Vagina (tissue), 2 donors: ENCODE results near the gene MYLK4. TPM values are rescaled to one million over a fixed set of nuclear protein-coding genes. Genes with fewer than 3 reads are reported as not detected.

ENCODE experiments used
- DNase-seq, 2 donors: peaks; one replicate each; pipeline ENCODE4 v3.0.0-alpha.2; 2017; ENCODE audit errors: extremely low spot score in 2 of 2
- H3K27ac ChIP-seq: fragments of 200-600 bp; sonication (generic); one replicate; pipeline ENCODE4 v1.5.1; 2019
- H3K27me3 ChIP-seq: fragments of 200-600 bp; sonication (generic); one replicate; pipeline ENCODE4 v1.5.1; 2019
- H3K36me3 ChIP-seq, 2 donors: fragments of 200-600 bp; sonication (generic); one replicate each; pipeline ENCODE4 v1.5.1; 2017 to 2019
- H3K4me1 ChIP-seq: fragments of 200-600 bp; sonication (generic); one replicate; pipeline ENCODE4 v1.5.1; 2019
- H3K4me3 ChIP-seq, 2 donors: fragments of 200-600 bp; sonication (generic); 1 replicate in 1 of 2; 2 replicates in 1 of 2; pipeline ENCODE4 v1.5.1; 2016 to 2019
- H3K9me3 ChIP-seq: fragments of 200-600 bp; sonication (generic); one replicate; pipeline ENCODE4 v1.5.1; 2019
- CTCF ChIP-seq, 3 experiments: fragments of 450-650 bp in 2 of 3; fragments of 200-600 bp in 1 of 3; sonication (generic) in 1 of 3; IDR thresholded peaks; one replicate each; pipeline ENCODE4 v1.5.1; 2017 to 2019; ENCODE audit warnings: antibody characterized with exemption in 3 of 3, mild to moderate bottlenecking in 2 of 3, moderate library complexity in 2 of 3
- POLR2A ChIP-seq, 2 donors: fragments of 450-650 bp; IDR thresholded peaks; one replicate each; pipeline ENCODE4 v1.6.1; 2017; ENCODE audit warnings: antibody characterized with exemption in 2 of 2, mild to moderate bottlenecking in 2 of 2, moderate library complexity in 2 of 2
- POLR2AphosphoS5 ChIP-seq, 2 donors: sonication (generic); formaldehyde crosslinking; IDR thresholded peaks; one replicate each; pipeline ENCODE4 v1.9.0; 2017; ENCODE audit warnings: antibody characterized with exemption in 2 of 2, mild to moderate bottlenecking in 2 of 2, low read depth in 1 of 2; ENCODE audit not compliant: insufficient read depth in 1 of 2
- intact Hi-C: fragments of 100-400 bp; cut with DNase I; formaldehyde crosslinking; loops from one replicate; pipeline ENCODE4 v1.15.1; 2023
- total RNA-seq: library from RNA; depleted of rRNA; stranded (reverse); fragments of >200 nt; gene quantifications from one replicate; pipeline ENCODE4 v1.2.3, GENCODE V29; 2016

Gene MYLK4
- total RNA-seq, 1 donor from 2014 or later, result 0.74 TPM

GRCh38 chr6:2617729-2618128 lies 133.0 kb downstream of the MYLK4 start:
- H3K4me1 ChIP-seq, result no peaks in the 10 kb centered on the region
- no peak for DNase-seq
- TF ChIP-seq CTCF (IDR thresholded peaks at IDR 0.05), result no peak
- TF ChIP-seq POLR2A (IDR thresholded peaks at IDR 0.05), result no peak
- no peak for TF ChIP-seq POLR2AphosphoS5 (IDR thresholded peaks at IDR 0.05; ENCODE audit: insufficient read depth in 1 of 2, low read depth in 1 of 2)
- intact Hi-C loops, result no loop called here
- H3K27me3 ChIP-seq, result no peaks in the 10 kb centered on the region
- no peak overlapping the region for H3K27ac ChIP-seq
- no peaks in the 10 kb centered on the region for H3K36me3 ChIP-seq
- no peak overlapping the region for H3K4me3 ChIP-seq
- no peaks in the 10 kb centered on the region for H3K9me3 ChIP-seq

- no peak overlapping the region for H3K27ac ChIP-seq
- no peaks in the 10 kb centered on the region for H3K9me3 ChIP-seq
- no peaks in the 10 kb centered on the region for H3K4me1 ChIP-seq
- no peak for DNase-seq
- no peak overlapping the region for H3K4me3 ChIP-seq
- TF ChIP-seq POLR2A (IDR thresholded peaks at IDR 0.05) (no peak), CTCF (IDR thresholded peaks at IDR 0.05) (no peak), POLR2AphosphoS5 (IDR thresholded peaks at IDR 0.05; ENCODE audit: insufficient read depth in 1 of 2, low read depth in 1 of 2) (no peak)
- intact Hi-C loops, result no loop called here
- H3K36me3 ChIP-seq, result no peaks in the 10 kb centered on the region
- no peaks in the 10 kb centered on the region for H3K27me3 ChIP-seq
These were observed 133.9 kb downstream of the MYLK4 start for GRCh38 chr6:2616811-2617210.

DNA sequence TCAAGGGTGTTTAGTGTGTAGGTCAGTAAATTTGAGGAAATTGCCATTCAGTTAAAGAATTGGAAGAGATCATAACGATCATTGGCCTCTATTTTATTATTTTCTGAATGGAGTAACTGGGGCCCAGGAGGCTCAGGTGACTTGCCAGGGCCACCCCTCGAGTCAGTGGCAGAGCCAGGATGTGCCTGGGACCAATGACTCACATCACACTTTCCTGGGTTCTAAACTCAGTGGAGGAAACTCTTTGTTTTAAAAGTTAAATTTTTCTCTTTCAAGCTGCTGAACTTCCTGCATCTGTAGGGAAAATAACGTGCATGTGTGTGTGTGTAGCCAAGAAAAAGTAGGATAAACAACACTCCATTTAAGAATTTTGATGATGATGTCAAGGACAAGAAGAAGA lies 135.5 kb downstream of the MYLK4 start:
- no peak for TF ChIP-seq CTCF (IDR thresholded peaks at IDR 0.05)
- TF ChIP-seq POLR2AphosphoS5 (IDR thresholded peaks at IDR 0.05; ENCODE audit: insufficient read depth in 1 of 2, low read depth in 1 of 2), result no peak
- TF ChIP-seq POLR2A (IDR thresholded peaks at IDR 0.05), result no peak

DNA sequence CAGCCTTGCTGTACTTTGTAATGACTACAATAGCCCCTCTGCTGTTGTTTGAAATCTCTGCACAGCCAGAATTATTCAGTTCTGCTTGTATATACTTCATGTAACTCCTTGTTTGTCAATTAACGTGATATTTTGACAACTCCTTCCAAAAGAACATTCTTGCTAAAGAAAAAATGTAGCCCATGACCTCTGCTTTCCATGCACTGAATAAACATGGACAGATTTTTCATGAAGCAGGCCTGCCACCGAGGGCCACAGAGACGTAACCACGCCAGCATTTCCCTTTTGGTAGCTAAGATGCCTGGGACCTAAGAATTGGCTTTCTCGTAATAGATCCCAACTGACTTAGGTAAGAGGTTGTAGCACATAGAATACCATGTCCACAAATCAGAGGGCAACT lies 135.9 kb downstream of the MYLK4 start:
- intact Hi-C loops, result no loop called here
- Histone ChIP-seq H3K4me3 (no peak overlapping the region), H3K9me3 (no peaks in the 10 kb centered on the region), H3K4me1 (no peaks in the 10 kb centered on the region), H3K27ac (no peak overlapping the region), H3K36me3 (no peaks in the 10 kb centered on the region), H3K27me3 (no peaks in the 10 kb centered on the region)
- TF ChIP-seq POLR2AphosphoS5 (IDR thresholded peaks at IDR 0.05; ENCODE audit: insufficient read depth in 1 of 2, low read depth in 1 of 2), result no peak
- no peak for TF ChIP-seq POLR2A (IDR thresholded peaks at IDR 0.05)
- no peak for TF ChIP-seq CTCF (IDR thresholded peaks at IDR 0.05)
- no peak for DNase-seq

More for the DNA sequence above, 135.5 kb downstream of the MYLK4 start:
- H3K27ac ChIP-seq, result no peak overlapping the region
- H3K27me3 ChIP-seq, result no peaks in the 10 kb centered on the region
- no peaks in the 10 kb centered on the region for H3K36me3 ChIP-seq
- DNase-seq, result no peak
- H3K4me3 ChIP-seq, result no peak overlapping the region
- intact Hi-C loops, result no loop called here
- H3K9me3 ChIP-seq, result no peaks in the 10 kb centered on the region
- no peaks in the 10 kb centered on the region for H3K4me1 ChIP-seq

- no peaks in the 10 kb centered on the region for H3K4me1 ChIP-seq
- H3K27me3 ChIP-seq, result no peaks in the 10 kb centered on the region
- no peak for DNase-seq
- TF ChIP-seq CTCF (IDR thresholded peaks at IDR 0.05) (no peak), POLR2AphosphoS5 (IDR thresholded peaks at IDR 0.05; ENCODE audit: insufficient read depth in 1 of 2, low read depth in 1 of 2) (no peak)
- intact Hi-C loops, result no loop called here
- H3K9me3 ChIP-seq, result no peaks in the 10 kb centered on the region
- no peak overlapping the region for H3K4me3 ChIP-seq
- no peak overlapping the region for H3K27ac ChIP-seq
- no peaks in the 10 kb centered on the region for H3K36me3 ChIP-seq
These were observed 136.6 kb downstream of the MYLK4 start for GRCh38 chr6:2614155-2614554.

Other genes starting within 250 kb of the MYLK4 start
- gene WRNIP1, start 14.5 kb upstream of the MYLK4 start, total RNA-seq, result 50.1 TPM
- 38.1 TPM for gene SERPINB1, start 90.9 kb upstream of the MYLK4 start, total RNA-seq
- gene SERPINB9, start 152.4 kb upstream of the MYLK4 start, total RNA-seq, result 6.9 TPM
- 93.8 TPM for gene SERPINB6, start 220.6 kb upstream of the MYLK4 start, total RNA-seq
- 11.8 TPM for gene NQO2, start 249.0 kb upstream of the MYLK4 start, total RNA-seq